HCT116 (cell line): Measurements from ENCODE around the gene FAM83G. TPM values are rescaled to one million over a fixed set of nuclear protein-coding genes. Genes with fewer than 3 reads are reported as not detected.

Experiments used
- ATAC-seq: fragments of 200-7000 bp; cut with Tn5 transposase; 2 replicates; pipeline ENCODE4 v1.9.1; 2020; ENCODE audit warnings: mild to moderate bottlenecking, moderate library complexity
- BruUV-seq: library from RNA; stranded (reverse); fragments of 400-500 nt; replicated peaks from 2 replicates; lab custom pipeline; 2021; lab: Mats Ljungman, UMichigan
- CTCF ChIA-PET: fragments of 300-600 bp; sonication (Branson Sonifier 250); formaldehyde crosslinking; loops from one replicate; lab custom pipeline; 2021; ENCODE audit warnings: antibody characterized with exemption; lab: Charles Lee
- POLR2A ChIA-PET: fragments of 300-600, 350-600 bp; sonication (Branson Sonifier 250); formaldehyde crosslinking; loops from one replicate; lab custom pipeline; 2021; ENCODE audit warnings: antibody characterized with exemption; lab: Charles Lee
- RAD21 ChIA-PET, 2 experiments: fragments of 300-600 bp; sonication (Branson Sonifier 250); formaldehyde crosslinking; loops; one replicate each; lab custom pipeline; 2023; ENCODE audit warnings: low total read pairs in 2 of 2; ENCODE audit not compliant: uncharacterized antibody in 2 of 2, unreplicated experiment in 2 of 2, low non-redundant PET in 1 of 2; lab: Charles Lee
- DNase-seq: peaks from one replicate; pipeline ENCODE4 v3.0.0-alpha.2; 2010; ENCODE audit warnings: low read depth, low spot score
- H2AFZ ChIP-seq: fragments of 200-600 bp; shearing (Covaris generic), sonication (generic); 2 replicates; pipeline ENCODE4 v1.6.1; 2017; ENCODE audit warnings: low read depth, mixed run types, mixed read lengths, antibody characterized with exemption, low read length; ENCODE audit not compliant: poor library complexity, severe bottlenecking
- H3K27ac ChIP-seq: 2 replicates; pipeline ENCODE4 v1.5.1; 2012; ENCODE audit warnings: low read depth, low read length
- H3K27me3 ChIP-seq: fragments of 200-600 bp; sonication (generic); 2 replicates; pipeline ENCODE4 v1.6.1; 2016; ENCODE audit warnings: mixed run types, low read length, mixed read lengths; ENCODE audit not compliant: insufficient read depth
- H3K36me3 ChIP-seq, 2 experiments: fragments of 200-500 bp in 1 of 2; fragments of 200-600 bp in 1 of 2; sonication (Bioruptor generic) in 1 of 2; sonication (generic) in 1 of 2; 2 replicates each; pipeline versions ENCODE4 v1.5.1 to v1.6.1; 2014 to 2016; ENCODE audit warnings: low read length in 2 of 2, inconsistent platforms in 1 of 2, mixed read lengths in 1 of 2, mixed run types in 1 of 2; ENCODE audit not compliant: insufficient read depth in 2 of 2, control insufficient read depth in 1 of 2
- H3K4me1 ChIP-seq, 2 experiments: fragments of 200-600 bp in 1 of 2; sonication (generic) in 1 of 2; 2 replicates each; pipeline versions ENCODE4 v1.5.1 to v1.6.1; 2012 to 2017; ENCODE audit warnings: low read length in 2 of 2, inconsistent platforms in 1 of 2, mild to moderate bottlenecking in 1 of 2, mixed read lengths in 1 of 2, mixed run types in 1 of 2, moderate library complexity in 1 of 2; ENCODE audit not compliant: insufficient read depth in 2 of 2, control insufficient read depth in 1 of 2
- H3K4me2 ChIP-seq: fragments of 200-600 bp; sonication (generic); 2 replicates; pipeline ENCODE4 v1.6.1; 2017; ENCODE audit warnings: mixed run types, low read length, mixed read lengths
- H3K4me3 ChIP-seq, 2 experiments: fragments of 200-600 bp in 1 of 2; sonication (generic) in 1 of 2; replicated peaks in 1 of 2; 2 replicates each; pipeline ENCODE4 v1.5.1; 2011 to 2016; ENCODE audit warnings: low read length in 2 of 2, control low read depth in 1 of 2, low read depth in 1 of 2, mild to moderate bottlenecking in 1 of 2, mixed read lengths in 1 of 2, mixed run types in 1 of 2
- H3K79me2 ChIP-seq: fragments of 200-600 bp; sonication (generic); 2 replicates; pipeline ENCODE4 v1.6.1; 2017; ENCODE audit warnings: mild to moderate bottlenecking, mixed run types, low read length, moderate library complexity, mixed read lengths; ENCODE audit not compliant: insufficient read depth
- H3K9ac ChIP-seq: fragments of 200-600 bp; sonication (generic); 2 replicates; pipeline ENCODE4 v1.6.1; 2016; ENCODE audit warnings: low read length, mixed read lengths
- H3K9me2 ChIP-seq: fragments of 200-600 bp; sonication (generic), shearing (Covaris generic); 2 replicates; pipeline ENCODE4 v1.6.1; 2017; ENCODE audit warnings: mixed run types, mild to moderate bottlenecking, moderate library complexity; ENCODE audit not compliant: insufficient read depth
- H3K9me3 ChIP-seq, 2 experiments: fragments of 200-500 bp in 1 of 2; fragments of 200-600 bp in 1 of 2; sonication (Bioruptor generic) in 1 of 2; sonication (generic) in 1 of 2; 2 replicates each; pipeline ENCODE4 v1.6.1; 2014 to 2017; ENCODE audit warnings: low read length in 2 of 2, mixed read lengths in 2 of 2, inconsistent platforms in 1 of 2, low read depth in 1 of 2, mild to moderate bottlenecking in 1 of 2, mixed run types in 1 of 2, moderate library complexity in 1 of 2; ENCODE audit not compliant: control insufficient read depth in 1 of 2, insufficient read depth in 1 of 2
- H4K20me1 ChIP-seq: fragments of 200-600 bp; sonication (generic), shearing (Covaris generic); 2 replicates; pipeline ENCODE4 v1.6.1; 2017; ENCODE audit warnings: mixed run types, mild to moderate bottlenecking, moderate library complexity; ENCODE audit not compliant: insufficient read depth
- CEBPB ChIP-seq: IDR thresholded peaks from 2 replicates; pipeline ENCODE4 v1.6.1; 2012; ENCODE audit warnings: low read depth
- EGR1 ChIP-seq: IDR thresholded peaks from 2 replicates; pipeline ENCODE4 v1.6.1; 2012; ENCODE audit warnings: low read depth
- ELF1 ChIP-seq: IDR thresholded peaks from 2 replicates; pipeline ENCODE4 v1.6.1; 2012; ENCODE audit warnings: low read depth, borderline replicate concordance
- EZH2 ChIP-seq: fragments of 200-600 bp; sonication (generic); IDR thresholded peaks from 2 replicates; pipeline ENCODE4 v1.6.1; 2017; ENCODE audit warnings: antibody characterized with exemption, mixed run types
- EZH2phosphoT487 ChIP-seq: fragments of 200-600 bp; IDR thresholded peaks from 2 replicates; pipeline ENCODE4 v1.6.1; 2018; ENCODE audit warnings: antibody characterized with exemption, borderline replicate concordance
- FOSL1 ChIP-seq: IDR thresholded peaks from 2 replicates; pipeline ENCODE4 v1.6.1; 2012; ENCODE audit warnings: low read depth
- SRF ChIP-seq: IDR thresholded peaks from 2 replicates; pipeline ENCODE4 v1.6.1; 2012; ENCODE audit warnings: low read depth
- TCF7L2 ChIP-seq: IDR thresholded peaks from 2 replicates; pipeline ENCODE4 v1.7.0; 2011; ENCODE audit warnings: borderline replicate concordance, inconsistent platforms; ENCODE audit not compliant: insufficient read depth, insufficient read length; ENCODE audit errors: extremely low read depth
- YY1 ChIP-seq: IDR thresholded peaks from 2 replicates; pipeline ENCODE4 v1.6.1; 2011; ENCODE audit warnings: low read length, low read depth, moderate library complexity, mild to moderate bottlenecking; ENCODE audit not compliant: insufficient replicate concordance; ENCODE audit errors: extremely low read depth
- ZNF274 ChIP-seq: fragments of 200-500 bp; sonication (Bioruptor generic); IDR thresholded peaks from 2 replicates; pipeline ENCODE4 v1.6.1; 2014; ENCODE audit warnings: mild to moderate bottlenecking, low read depth, low read length, inconsistent platforms
- intact Hi-C: fragments of 100-400 bp; cut with micrococcal nuclease; formaldehyde crosslinking; loops from 2 replicates; pipeline ENCODE4 v1.10.0; 2022
- total RNA-seq: library from RNA; stranded (reverse); gene quantifications from one replicate; pipeline ENCODE4 v1.2.1, GENCODE V29; 2021; ENCODE audit not compliant: unreplicated experiment
- TF ChIP-seq, protein P1 (sequence below): IDR thresholded peaks from 2 replicates; pipeline ENCODE4 v1.6.1; 2012
- TF ChIP-seq, protein P2 (sequence below), 3 experiments: fragments of 200-600 bp in 1 of 3; sonication (generic) in 1 of 3; IDR thresholded peaks in 2 of 3; conservative IDR thresholded peaks in 1 of 3; 2 replicates each; pipeline ENCODE4 v1.5.1; 2012 to 2017; ENCODE audit warnings: low read depth in 2 of 3, low read length in 2 of 3, antibody characterized with exemption in 1 of 3, borderline replicate concordance in 1 of 3, control low read depth in 1 of 3, mild to moderate bottlenecking in 1 of 3, mixed read lengths in 1 of 3, mixed run types in 1 of 3, moderate library complexity in 1 of 3; ENCODE audit not compliant: insufficient read depth in 1 of 3

FAM83G gene
- total RNA-seq, 1 experiment from 2014 or later, result 33.9 TPM

DNA sequence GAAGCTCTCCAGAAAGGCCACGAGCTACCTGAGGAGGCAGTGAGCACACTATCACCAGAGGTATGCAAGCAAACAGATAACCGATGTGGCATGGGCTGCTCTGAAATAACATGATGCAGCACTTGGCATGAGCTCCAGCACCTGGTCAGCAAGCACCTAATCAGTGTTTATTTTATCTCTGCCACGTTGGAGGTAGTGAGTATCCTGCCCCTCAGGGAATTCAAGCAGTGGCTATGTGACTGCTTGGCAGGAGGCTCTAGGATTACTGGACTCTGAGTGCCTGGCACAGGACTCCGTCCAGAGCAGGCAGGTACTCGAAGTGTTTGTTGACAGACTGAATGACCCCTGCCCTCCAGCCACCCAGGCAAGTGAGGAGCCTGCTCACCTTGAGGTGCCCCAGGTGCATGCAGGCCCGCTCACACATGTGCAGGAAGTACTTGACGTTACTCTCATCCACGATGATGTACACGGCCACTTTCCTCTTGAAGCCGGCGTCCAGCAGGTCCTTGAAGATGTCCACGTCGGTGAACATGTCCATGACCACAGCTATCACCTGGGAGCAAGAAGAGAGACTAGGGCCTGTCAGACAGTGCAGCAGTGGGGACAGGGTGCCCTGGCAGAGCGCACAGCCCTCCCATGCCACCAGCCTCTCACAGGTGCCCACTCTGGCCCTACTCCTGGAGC lies 16.6 kb downstream of the FAM83G start:
- H3K27ac ChIP-seq, result no peak overlapping the region
- POLR2A ChIA-PET, result no interaction called here
- H3K4me1 ChIP-seq, result peaks cover 2 to 8% of the 10 kb centered on the region in 2 experiments
- DNase-seq (no peak), ATAC-seq (no peak)
- TF ChIP-seq EZH2phosphoT487 (no peak), YY1 (no peak), ZNF274 (no peak), EGR1 (no peak), TCF7L2 (no peak), EZH2 (no peak), CEBPB (no peak), SRF (no peak), FOSL1 (no peak), ELF1 (no peak)
- TF ChIP-seq, protein P1, sequence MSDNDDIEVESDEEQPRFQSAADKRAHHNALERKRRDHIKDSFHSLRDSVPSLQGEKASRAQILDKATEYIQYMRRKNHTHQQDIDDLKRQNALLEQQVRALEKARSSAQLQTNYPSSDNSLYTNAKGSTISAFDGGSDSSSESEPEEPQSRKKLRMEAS, result no peak
- TF ChIP-seq, protein P2, sequence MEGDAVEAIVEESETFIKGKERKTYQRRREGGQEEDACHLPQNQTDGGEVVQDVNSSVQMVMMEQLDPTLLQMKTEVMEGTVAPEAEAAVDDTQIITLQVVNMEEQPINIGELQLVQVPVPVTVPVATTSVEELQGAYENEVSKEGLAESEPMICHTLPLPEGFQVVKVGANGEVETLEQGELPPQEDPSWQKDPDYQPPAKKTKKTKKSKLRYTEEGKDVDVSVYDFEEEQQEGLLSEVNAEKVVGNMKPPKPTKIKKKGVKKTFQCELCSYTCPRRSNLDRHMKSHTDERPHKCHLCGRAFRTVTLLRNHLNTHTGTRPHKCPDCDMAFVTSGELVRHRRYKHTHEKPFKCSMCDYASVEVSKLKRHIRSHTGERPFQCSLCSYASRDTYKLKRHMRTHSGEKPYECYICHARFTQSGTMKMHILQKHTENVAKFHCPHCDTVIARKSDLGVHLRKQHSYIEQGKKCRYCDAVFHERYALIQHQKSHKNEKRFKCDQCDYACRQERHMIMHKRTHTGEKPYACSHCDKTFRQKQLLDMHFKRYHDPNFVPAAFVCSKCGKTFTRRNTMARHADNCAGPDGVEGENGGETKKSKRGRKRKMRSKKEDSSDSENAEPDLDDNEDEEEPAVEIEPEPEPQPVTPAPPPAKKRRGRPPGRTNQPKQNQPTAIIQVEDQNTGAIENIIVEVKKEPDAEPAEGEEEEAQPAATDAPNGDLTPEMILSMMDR (IDR thresholded peaks at IDR 0.05 in 2 of 3, conservative IDR thresholded peaks at IDR 0.05 in 1 of 3; ENCODE audit: borderline replicate concordance in 1 of 3, insufficient read depth in 1 of 3, low read depth in 2 of 3, low read length in 2 of 3), result no peak
- H3K9me2 ChIP-seq, result no peaks in the 10 kb centered on the region
- BruUV-seq, result no TSS peak
- H3K9me3 ChIP-seq, result no peaks in the 10 kb centered on the region
- peaks cover 18 to 23% of the 10 kb centered on the region in 2 experiments; a peak in 3 of 4 replicates for H3K36me3 ChIP-seq
- peaks cover 46% of the 10 kb centered on the region; the same call in 1 of the 2 replicates for H3K79me2 ChIP-seq
- RAD21 ChIA-PET, result no interaction called here
- H3K9ac ChIP-seq, result no peak overlapping the region
- intact Hi-C loops, result no loop called here
- no peak overlapping the region for H2AFZ ChIP-seq
- no peak overlapping the region for H3K4me3 ChIP-seq
- no peak overlapping the region for H3K4me2 ChIP-seq
- H3K27me3 ChIP-seq, result no peaks in the 10 kb centered on the region
- H4K20me1 ChIP-seq, result no peaks in the 10 kb centered on the region
- CTCF ChIA-PET, result no interaction called here
